ENCODE results near the gene ZBTB32.
A peak's percentile ranks its signal among the peaks of the same experiment; 100 is the strongest.

The ZBTB32 gene

DNA sequence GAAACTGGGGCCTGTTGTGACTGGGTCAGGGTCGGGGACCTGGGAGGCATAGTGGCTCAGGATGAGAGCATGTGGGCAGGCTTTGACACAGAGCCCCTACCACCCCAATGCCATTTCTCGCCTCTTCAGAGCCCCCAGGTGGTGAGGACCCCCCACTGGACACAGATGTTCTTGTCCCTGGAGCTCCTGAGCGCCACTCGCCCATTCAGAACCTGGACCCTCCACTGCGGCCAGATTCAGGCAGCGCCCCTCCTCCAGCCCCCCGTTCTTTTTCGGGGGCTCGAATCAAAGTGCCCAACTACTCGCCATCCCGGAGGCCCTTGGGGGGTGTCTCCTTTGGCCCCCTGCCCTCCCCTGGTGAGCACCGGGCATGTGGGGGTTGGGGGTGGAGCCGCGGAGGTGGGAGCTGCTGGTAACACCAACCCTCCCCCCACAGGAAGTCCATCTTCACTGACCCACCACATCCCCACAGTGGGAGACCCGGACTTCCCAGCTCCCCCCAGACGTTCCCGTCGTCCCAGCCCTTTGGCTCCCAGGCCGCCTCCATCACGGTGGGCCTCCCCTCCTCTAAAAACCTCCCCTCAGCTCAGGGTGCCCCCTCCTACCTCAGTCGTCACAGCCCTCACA lies 27.5 kb downstream of the ZBTB32 start:
- peak overlapping the region; percentile 32; the same call in 1 of the 2 replicates for H3K27ac ChIP-seq
- CTCF ChIA-PET = no interaction called here
- no peak for DNase-seq (ENCODE audit: low spot score)
- POLR2A ChIA-PET (ENCODE audit: low non-redundant PET) = interaction anchor here (0.6 kb wide), 1 partner anchor 12 kb away, joined by 6 read pairs; no protein-coding TSS in a partner anchor
- TF ChIP-seq, protein P1, sequence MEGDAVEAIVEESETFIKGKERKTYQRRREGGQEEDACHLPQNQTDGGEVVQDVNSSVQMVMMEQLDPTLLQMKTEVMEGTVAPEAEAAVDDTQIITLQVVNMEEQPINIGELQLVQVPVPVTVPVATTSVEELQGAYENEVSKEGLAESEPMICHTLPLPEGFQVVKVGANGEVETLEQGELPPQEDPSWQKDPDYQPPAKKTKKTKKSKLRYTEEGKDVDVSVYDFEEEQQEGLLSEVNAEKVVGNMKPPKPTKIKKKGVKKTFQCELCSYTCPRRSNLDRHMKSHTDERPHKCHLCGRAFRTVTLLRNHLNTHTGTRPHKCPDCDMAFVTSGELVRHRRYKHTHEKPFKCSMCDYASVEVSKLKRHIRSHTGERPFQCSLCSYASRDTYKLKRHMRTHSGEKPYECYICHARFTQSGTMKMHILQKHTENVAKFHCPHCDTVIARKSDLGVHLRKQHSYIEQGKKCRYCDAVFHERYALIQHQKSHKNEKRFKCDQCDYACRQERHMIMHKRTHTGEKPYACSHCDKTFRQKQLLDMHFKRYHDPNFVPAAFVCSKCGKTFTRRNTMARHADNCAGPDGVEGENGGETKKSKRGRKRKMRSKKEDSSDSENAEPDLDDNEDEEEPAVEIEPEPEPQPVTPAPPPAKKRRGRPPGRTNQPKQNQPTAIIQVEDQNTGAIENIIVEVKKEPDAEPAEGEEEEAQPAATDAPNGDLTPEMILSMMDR (conservative IDR thresholded peaks at IDR 0.05; ENCODE audit: low read depth) = no peak

DNA sequence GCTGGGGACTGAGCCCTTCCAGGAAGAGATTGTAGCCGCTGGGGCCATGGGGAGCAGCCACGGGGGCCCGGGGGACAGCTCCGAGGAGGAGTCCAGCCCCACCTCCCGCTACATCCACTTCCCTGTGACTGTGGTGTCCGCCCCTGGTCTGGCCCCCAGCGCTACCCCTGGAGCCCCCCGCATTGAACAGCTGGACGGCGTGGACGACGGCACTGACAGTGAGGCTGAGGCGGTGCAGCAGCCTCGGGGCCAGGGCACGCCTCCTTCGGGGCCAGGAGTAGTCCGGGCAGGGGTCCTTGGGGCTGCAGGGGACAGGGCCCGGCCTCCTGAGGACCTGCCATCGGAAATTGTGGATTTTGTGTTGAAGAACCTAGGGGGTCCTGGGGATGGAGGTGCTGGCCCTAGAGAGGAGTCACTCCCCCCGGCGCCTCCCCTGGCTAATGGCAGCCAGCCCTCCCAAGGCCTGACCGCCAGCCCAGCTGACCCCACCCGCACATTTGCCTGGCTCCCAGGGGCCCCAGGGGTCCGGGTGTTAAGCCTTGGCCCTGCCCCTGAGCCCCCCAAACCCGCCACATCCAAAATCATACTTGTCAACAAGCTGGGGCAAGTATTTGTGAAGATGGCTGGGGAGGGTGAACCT lies 28.3 kb downstream of the ZBTB32 start:
- POLR2A ChIA-PET (ENCODE audit: low non-redundant PET) = interaction anchor here (0.6 kb wide), 1 partner anchor 11 kb away, joined by 6 read pairs; no protein-coding TSS in a partner anchor
- DNase-seq (ENCODE audit: low spot score) = no peak
- H3K27ac ChIP-seq = peak overlapping the region; percentile 32; the same call in 1 of the 2 replicates
- TF ChIP-seq, protein P1 (conservative IDR thresholded peaks at IDR 0.05; ENCODE audit: low read depth) = no peak
- CTCF ChIA-PET = no interaction called here

DNA sequence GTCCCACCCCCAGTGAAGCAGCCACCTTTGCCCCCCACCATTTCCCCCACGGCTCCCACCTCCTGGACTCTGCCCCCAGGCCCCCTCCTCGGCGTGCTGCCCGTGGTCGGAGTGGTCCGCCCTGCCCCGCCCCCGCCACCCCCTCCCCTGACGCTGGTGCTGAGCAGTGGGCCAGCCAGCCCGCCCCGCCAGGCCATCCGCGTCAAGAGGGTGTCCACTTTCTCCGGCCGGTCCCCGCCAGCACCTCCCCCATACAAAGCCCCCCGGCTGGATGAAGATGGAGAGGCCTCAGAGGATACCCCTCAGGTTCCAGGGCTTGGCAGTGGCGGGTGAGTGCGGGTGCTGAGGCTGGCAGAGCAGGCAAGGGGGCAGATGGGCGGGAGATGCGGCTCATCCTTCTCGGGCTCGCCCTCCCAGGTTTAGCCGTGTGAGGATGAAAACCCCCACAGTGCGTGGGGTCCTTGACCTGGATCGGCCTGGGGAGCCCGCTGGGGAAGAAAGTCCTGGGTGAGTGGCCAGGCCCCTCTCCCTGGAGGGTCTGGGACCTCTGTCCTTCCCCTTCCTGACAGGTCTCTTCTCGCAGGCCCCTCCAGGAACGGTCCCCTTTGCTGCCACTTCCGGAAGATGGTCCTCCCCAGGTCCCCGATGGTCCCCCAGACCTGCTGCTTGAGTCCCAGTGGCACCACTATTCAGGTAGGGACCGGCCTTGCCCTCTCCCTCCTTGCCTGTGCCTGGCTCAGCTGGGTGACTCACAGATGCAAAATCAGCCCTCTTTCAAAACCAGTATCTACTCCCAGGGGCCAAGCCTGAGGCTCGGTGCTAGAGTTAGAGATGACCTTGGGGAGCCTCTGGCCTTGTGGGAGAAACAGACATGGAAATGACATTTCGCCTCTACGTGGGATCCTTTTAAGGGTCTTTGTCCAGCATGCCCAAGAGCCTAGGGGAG lies 29.1 kb downstream of the ZBTB32 start:
- ChIA-PET CTCF (no interaction called here), POLR2A (ENCODE audit: low non-redundant PET) (no interaction called here)
- H3K27ac ChIP-seq = peak overlapping the region; percentile 32
- DNase-seq (ENCODE audit: low spot score) = no peak
- TF ChIP-seq, protein P1 (conservative IDR thresholded peaks at IDR 0.05; ENCODE audit: low read depth) = no peak

DNA sequence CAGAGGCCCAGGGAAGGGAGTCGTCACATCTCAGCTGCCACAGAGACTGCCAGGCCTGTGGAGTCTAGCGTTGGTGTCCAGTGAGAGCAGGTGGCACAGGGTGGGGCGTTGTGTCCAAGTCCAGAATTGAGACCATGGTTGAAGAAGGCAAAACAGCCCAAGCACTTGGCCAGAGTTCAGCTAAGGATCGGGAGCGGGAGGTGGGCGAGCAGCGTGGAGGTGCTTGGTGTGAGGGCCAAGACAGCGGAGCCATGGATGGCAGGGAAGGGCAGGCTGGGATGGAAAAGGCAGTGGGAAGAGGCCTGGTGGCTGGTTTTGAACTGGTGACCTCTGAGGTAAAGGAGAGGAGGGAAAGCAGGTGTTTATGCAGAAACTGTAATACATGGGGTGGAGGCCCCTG lies 29.9 kb downstream of the ZBTB32 start:
- no peak for DNase-seq (ENCODE audit: low spot score)
- TF ChIP-seq, protein P1 (conservative IDR thresholded peaks at IDR 0.05; ENCODE audit: low read depth) = no peak
- ChIA-PET POLR2A (ENCODE audit: low non-redundant PET) (no interaction called here), CTCF (interaction anchor here (0.6 to 0.7 kb wide), 2 partner anchors 18 to 139 kb away, joined by 4 to 6 read pairs; no protein-coding TSS in a partner anchor)
- peak overlapping the region; percentile 32 for H3K27ac ChIP-seq

DNA sequence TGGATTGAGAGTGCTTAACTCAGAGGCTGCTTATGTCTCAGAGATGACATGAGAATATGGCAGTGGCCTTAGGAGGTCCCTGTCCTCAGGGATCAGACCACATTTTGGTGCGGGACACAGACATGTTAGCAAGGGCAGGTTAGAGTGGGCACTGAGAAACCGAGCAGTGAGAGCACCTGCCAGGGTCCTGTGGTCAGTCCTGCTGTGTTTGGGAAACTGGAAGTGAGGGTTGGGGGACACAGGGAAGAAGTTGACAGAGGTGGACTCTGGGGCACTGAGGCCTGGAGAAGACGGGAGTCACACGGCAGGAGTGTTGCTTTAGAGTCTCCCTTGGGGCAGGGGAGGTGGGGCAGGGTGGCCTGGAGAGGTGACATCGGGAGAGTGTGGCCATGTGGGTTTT lies 30.5 kb downstream of the ZBTB32 start:
- no peak for DNase-seq (ENCODE audit: low spot score)
- peak overlapping the region; percentile 32 for H3K27ac ChIP-seq
- TF ChIP-seq, protein P1 (conservative IDR thresholded peaks at IDR 0.05; ENCODE audit: low read depth) = no peak
- CTCF ChIA-PET = interaction anchor here (0.6 kb wide), 1 partner anchor 13 kb away, joined by 3 read pairs; the partner anchor contains the start of gene LIN37
- POLR2A ChIA-PET (ENCODE audit: low non-redundant PET) = no interaction called here

All from RWPE1 (cell line).